CD14-positive monocyte (primary cell): ENCODE results near the gene TDRD9. TPM values are rescaled to one million over a fixed set of nuclear protein-coding genes. Genes with fewer than 3 reads are reported as not detected.

Experiments used
- DNase-seq, 3 donors: peaks; one replicate each; pipeline ENCODE4 v3.0.0-alpha.2; 2011 to 2022
- H2AFZ ChIP-seq: 2 replicates; pipeline ENCODE4 v1.6.0; 2012; ENCODE audit warnings: mild to moderate bottlenecking, low read depth, low read length, inconsistent platforms; ENCODE audit not compliant: insufficient read depth, poor library complexity, severe bottlenecking
- H3K27ac ChIP-seq, 2 donors: 1 replicate in 1 of 2; 2 replicates in 1 of 2; pipeline ENCODE4 v1.5.1; 2012 to 2013; ENCODE audit warnings: low read length in 2 of 2, control low read depth in 1 of 2, inconsistent platforms in 1 of 2, low read depth in 1 of 2, mild to moderate bottlenecking in 1 of 2
- H3K27me3 ChIP-seq, 2 donors: one replicate each; pipeline versions ENCODE4 v1.6.0 to v1.6.1; 2011 to 2013; ENCODE audit warnings: low read length in 2 of 2; ENCODE audit not compliant: control insufficient read depth in 2 of 2, insufficient read depth in 2 of 2
- H3K36me3 ChIP-seq, 2 donors: replicated peaks in 1 of 2; 1 replicate in 1 of 2; 2 replicates in 1 of 2; pipeline versions ENCODE4 v1.5.1 to v1.6.1; 2012 to 2013; ENCODE audit warnings: low read length in 2 of 2, control low read depth in 1 of 2, inconsistent platforms in 1 of 2, mild to moderate bottlenecking in 1 of 2; ENCODE audit not compliant: insufficient read depth in 2 of 2, control insufficient read depth in 1 of 2
- H3K4me1 ChIP-seq, 2 donors: 1 replicate in 1 of 2; 2 replicates in 1 of 2; pipeline versions ENCODE4 v1.5.1 to v1.6.1; 2012 to 2013; ENCODE audit warnings: low read length in 2 of 2, control low read depth in 1 of 2, inconsistent platforms in 1 of 2, mild to moderate bottlenecking in 1 of 2, moderate library complexity in 1 of 2; ENCODE audit not compliant: insufficient read depth in 2 of 2, control insufficient read depth in 1 of 2
- H3K4me2 ChIP-seq: replicated peaks from 2 replicates; pipeline ENCODE3; 2012; ENCODE audit warnings: low read length, moderate library complexity, mild to moderate bottlenecking; ENCODE audit not compliant: poor library complexity, severe bottlenecking; ENCODE audit errors: extremely low read depth
- H3K4me3 ChIP-seq, 3 experiments: fragments of 200-600 bp in 1 of 3; sonication (generic) in 1 of 3; replicated peaks in 1 of 3; 1 replicate in 2 of 3; 2 replicates in 1 of 3; pipeline ENCODE4 v1.5.1; 2011 to 2013; ENCODE audit warnings: low read length in 3 of 3, mild to moderate bottlenecking in 3 of 3, control low read depth in 2 of 3, low read depth in 2 of 3, inconsistent platforms in 1 of 3, moderate library complexity in 1 of 3
- H3K79me2 ChIP-seq: 2 replicates; pipeline ENCODE4 v1.6.0; 2012; ENCODE audit warnings: mild to moderate bottlenecking, control low read depth, inconsistent platforms, low read length, moderate library complexity; ENCODE audit not compliant: insufficient read depth
- H3K9ac ChIP-seq: 2 replicates; pipeline ENCODE4 v1.6.0; 2017; ENCODE audit warnings: low read length, mild to moderate bottlenecking; ENCODE audit not compliant: insufficient read depth, poor library complexity, severe bottlenecking
- H3K9me3 ChIP-seq, 2 donors: replicated peaks in 1 of 2; 1 replicate in 1 of 2; 2 replicates in 1 of 2; pipeline versions ENCODE4 v1.5.1 to v1.6.1; 2012 to 2013; ENCODE audit warnings: low read length in 2 of 2, control low read depth in 1 of 2; ENCODE audit not compliant: control insufficient read depth in 1 of 2, insufficient read depth in 1 of 2
- H4K20me1 ChIP-seq: 2 replicates; pipeline ENCODE4 v1.6.0; 2012; ENCODE audit warnings: mild to moderate bottlenecking, low read length, control low read depth, moderate library complexity; ENCODE audit not compliant: insufficient read depth
- H3K27ac Mint-ChIP-seq, 7 donors: one replicate each; pipeline ENCODE4 v1.8.0; 2020; ENCODE audit warnings: mild to moderate bottlenecking in 7 of 7, mixed read lengths in 7 of 7, moderate library complexity in 6 of 7, inconsistent platforms in 2 of 7
- H3K27me3 Mint-ChIP-seq, 3 donors: one replicate each; pipeline ENCODE4 v1.8.0; 2021 to 2022; ENCODE audit warnings: low read depth in 3 of 3, mild to moderate bottlenecking in 3 of 3, mixed read lengths in 3 of 3, moderate library complexity in 3 of 3, inconsistent platforms in 1 of 3
- H3K36me3 Mint-ChIP-seq, 2 donors: one replicate each; pipeline ENCODE4 v1.8.0; 2020; ENCODE audit warnings: mixed read lengths in 2 of 2, inconsistent platforms in 1 of 2, mild to moderate bottlenecking in 1 of 2
- H3K4me1 Mint-ChIP-seq: one replicate; pipeline ENCODE4 v1.8.0; 2020; ENCODE audit warnings: mild to moderate bottlenecking, mixed read lengths
- H3K4me3 Mint-ChIP-seq, 2 donors: one replicate each; pipeline ENCODE4 v1.8.0; 2020; ENCODE audit warnings: mild to moderate bottlenecking in 2 of 2, mixed read lengths in 2 of 2, moderate library complexity in 1 of 2
- H3K9me3 Mint-ChIP-seq, 7 donors: one replicate each; pipeline ENCODE4 v1.8.0; 2020 to 2022; ENCODE audit warnings: mixed read lengths in 7 of 7, mild to moderate bottlenecking in 6 of 7, moderate library complexity in 6 of 7, inconsistent platforms in 2 of 7
- WGBS: methylation state at CpG from one replicate; pipeline ENCODE4 v1.1.5; 2013; ENCODE audit warnings: missing lambda C conversion rate; ENCODE audit not compliant: insufficient coverage; 5-methylcytosine and 5-hydroxymethylcytosine counted together
- intact Hi-C, 2 donors: fragments of 100-400 bp; cut with micrococcal nuclease; formaldehyde crosslinking; loops; one replicate each; pipeline versions ENCODE4 v1.15.0 to v1.15.1; 2023
- polyA plus RNA-seq, 3 donors: library from polyadenylated mRNA; depleted of rRNA in 1 of 3; unstranded in 2 of 3; stranded (reverse) in 1 of 3; fragments of 300-500 nt in 2 of 3; fragments of >200 nt in 1 of 3; fragmentation: Illumina TruSeq in 2 of 3; gene quantifications; 1 replicate in 2 of 3; 2 replicates in 1 of 3; pipeline ENCODE4 v1.2.3, GENCODE V29; 2012 to 2021
- TF ChIP-seq, protein P1 (sequence below): fragments of 200-600 bp; IDR thresholded peaks from one replicate; pipeline ENCODE4 v1.8.0; 2022; ENCODE audit warnings: antibody characterized with exemption, mild to moderate bottlenecking

Gene TDRD9
- polyA plus RNA-seq, 3 donors, result 7.6 to 12.1 (median 11.8) TPM

DNA sequence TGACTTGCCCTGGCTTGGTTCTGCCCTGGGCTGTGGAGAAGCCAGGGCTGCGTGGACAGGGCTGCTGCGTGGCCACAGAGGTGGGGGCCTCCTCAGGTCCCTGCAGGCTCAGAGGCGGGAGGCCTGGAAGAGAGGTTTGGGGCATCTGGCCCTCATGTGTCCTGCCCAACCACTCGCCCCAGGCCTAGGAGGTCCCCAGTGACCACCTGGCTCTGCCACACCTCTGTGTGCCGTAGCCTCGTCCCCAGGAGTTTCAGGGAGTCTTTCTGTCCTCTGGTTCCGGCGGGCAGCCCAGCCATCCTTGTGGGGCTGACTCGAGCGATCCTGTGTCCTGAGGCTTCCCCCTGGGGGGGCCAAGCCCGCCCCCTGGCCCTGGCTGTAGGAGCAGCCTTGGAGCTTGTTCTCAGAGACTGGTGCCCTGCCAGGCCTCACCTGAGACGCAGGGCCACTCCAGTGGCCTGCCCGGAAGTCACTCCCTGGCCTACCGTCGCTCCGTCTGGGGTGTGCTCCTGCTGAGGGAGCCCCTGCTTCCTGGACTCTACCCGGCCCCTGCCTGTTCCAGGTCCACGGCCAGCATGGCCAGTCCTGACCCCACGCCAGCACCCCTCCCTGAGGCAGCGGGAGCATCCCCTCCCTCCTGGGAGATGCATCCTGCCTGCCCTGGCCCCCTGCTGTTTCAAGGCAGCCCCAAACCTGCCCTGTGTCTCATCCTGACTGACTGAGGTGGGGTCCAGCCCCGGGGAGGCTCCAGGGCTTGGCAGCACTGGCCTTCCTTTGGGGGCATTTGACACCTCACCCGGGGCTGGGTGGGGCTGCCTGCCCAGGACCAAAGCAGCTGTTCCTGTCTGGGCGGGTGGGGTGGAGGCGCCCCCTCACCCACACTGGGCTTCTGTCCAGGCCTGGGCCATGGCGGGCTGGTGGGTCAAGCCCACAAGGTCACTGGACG, 171.1 kb downstream of the TDRD9 start:
- Histone ChIP-seq H3K27ac (no peak overlapping the region), H3K36me3 (no peaks in the 10 kb centered on the region), H3K27me3 (no peaks in the 10 kb centered on the region), H3K79me2 (no peaks in the 10 kb centered on the region), H2AFZ (no peak overlapping the region), H3K9me3 (no peaks in the 10 kb centered on the region), H3K4me2 (no peak overlapping the region), H3K9ac (no peak overlapping the region), H3K4me1 (no peaks in the 10 kb centered on the region), H3K4me3 (no peak overlapping the region), H4K20me1 (no peaks in the 10 kb centered on the region)
- Mint-ChIP-seq H3K4me1 (peaks cover 2% of the 10 kb centered on the region), H3K27me3 (peaks cover 0 to 5% (median 0%) of the 10 kb centered on the region in 3 donors), H3K36me3 (no peaks in the 10 kb centered on the region), H3K9me3 (no peaks in the 10 kb centered on the region), H3K4me3 (no peak overlapping the region), H3K27ac (no peak overlapping the region)
- 89% methylated on average over 21 of the region's 26 CpGs for WGBS
- DNase-seq, result no peak
- TF ChIP-seq, protein P1, sequence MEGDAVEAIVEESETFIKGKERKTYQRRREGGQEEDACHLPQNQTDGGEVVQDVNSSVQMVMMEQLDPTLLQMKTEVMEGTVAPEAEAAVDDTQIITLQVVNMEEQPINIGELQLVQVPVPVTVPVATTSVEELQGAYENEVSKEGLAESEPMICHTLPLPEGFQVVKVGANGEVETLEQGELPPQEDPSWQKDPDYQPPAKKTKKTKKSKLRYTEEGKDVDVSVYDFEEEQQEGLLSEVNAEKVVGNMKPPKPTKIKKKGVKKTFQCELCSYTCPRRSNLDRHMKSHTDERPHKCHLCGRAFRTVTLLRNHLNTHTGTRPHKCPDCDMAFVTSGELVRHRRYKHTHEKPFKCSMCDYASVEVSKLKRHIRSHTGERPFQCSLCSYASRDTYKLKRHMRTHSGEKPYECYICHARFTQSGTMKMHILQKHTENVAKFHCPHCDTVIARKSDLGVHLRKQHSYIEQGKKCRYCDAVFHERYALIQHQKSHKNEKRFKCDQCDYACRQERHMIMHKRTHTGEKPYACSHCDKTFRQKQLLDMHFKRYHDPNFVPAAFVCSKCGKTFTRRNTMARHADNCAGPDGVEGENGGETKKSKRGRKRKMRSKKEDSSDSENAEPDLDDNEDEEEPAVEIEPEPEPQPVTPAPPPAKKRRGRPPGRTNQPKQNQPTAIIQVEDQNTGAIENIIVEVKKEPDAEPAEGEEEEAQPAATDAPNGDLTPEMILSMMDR, result no peak
- intact Hi-C loops, result no loop called here

DNA sequence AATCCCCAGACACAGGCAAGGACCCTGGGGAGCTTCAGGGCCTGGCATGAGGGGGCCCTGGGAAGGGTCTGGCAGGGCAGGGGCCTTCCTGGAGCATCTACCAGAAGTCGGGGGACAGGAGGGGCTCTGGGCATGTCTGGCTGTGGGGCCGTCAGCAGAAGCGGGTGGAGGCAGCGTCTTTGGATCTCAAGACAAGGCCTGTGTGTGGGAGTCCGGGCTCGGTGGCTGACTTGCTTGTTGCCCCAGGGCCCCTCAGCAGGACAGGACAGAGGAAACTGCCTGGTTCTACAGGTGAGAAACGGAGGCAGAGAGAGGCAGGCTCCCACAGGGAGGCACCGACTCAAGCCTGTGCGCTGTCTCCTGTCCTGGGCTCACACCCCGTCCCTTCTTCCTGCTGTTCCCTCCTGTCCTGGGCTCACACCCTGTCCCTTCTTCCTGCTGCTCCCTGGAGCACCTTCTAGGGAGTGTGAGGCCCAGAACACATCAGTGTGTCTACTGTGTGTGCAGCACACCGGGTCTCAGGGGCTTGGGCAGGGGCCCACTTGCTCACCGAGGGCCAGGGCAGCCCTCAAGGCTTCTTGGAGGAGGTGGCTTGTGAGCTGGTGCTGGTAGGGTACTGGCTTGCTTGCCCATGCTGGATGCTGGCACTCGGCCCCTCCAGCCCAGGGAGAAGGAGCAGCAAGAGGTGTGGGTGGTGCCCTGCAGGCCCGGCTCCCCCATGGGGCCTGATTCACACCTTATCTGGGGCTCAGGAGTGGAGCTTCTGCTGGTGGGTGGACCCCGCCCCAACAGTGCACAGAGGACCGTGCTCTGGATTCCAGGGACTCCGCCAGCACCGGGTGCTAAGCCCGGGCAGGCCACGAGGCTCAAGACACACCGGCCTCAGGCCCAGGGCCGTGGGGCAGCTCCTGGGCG, 172.2 kb downstream of the TDRD9 start:
- no peaks in the 10 kb centered on the region for H3K36me3 Mint-ChIP-seq
- no peaks in the 10 kb centered on the region for H3K9me3 Mint-ChIP-seq
- no peak overlapping the region for H2AFZ ChIP-seq
- H3K4me1 Mint-ChIP-seq, result no peaks in the 10 kb centered on the region
- H3K9ac ChIP-seq, result no peak overlapping the region
- H3K4me1 ChIP-seq, result no peaks in the 10 kb centered on the region
- no peaks in the 10 kb centered on the region for H3K27me3 ChIP-seq
- H3K27ac Mint-ChIP-seq, result no peak overlapping the region
- intact Hi-C loops, result no loop called here
- H3K27ac ChIP-seq, result no peak overlapping the region
- H4K20me1 ChIP-seq, result no peaks in the 10 kb centered on the region
- TF ChIP-seq, protein P1, result no peak
- no peaks in the 10 kb centered on the region for H3K9me3 ChIP-seq
- no peak for DNase-seq
- no peaks in the 10 kb centered on the region for H3K79me2 ChIP-seq
- 91% methylated on average over 23 of the region's 23 CpGs for WGBS
- H3K4me3 ChIP-seq, result no peak overlapping the region
- no peak overlapping the region for H3K4me3 Mint-ChIP-seq
- H3K36me3 ChIP-seq, result no peaks in the 10 kb centered on the region
- peaks cover 0 to 4% (median 0%) of the 10 kb centered on the region in 3 donors for H3K27me3 Mint-ChIP-seq
- H3K4me2 ChIP-seq, result no peak overlapping the region
